Measurements from ENCODE around the gene TGDS.

The TGDS gene

GRCh38 chr13:94599877-94600276 is 3.9 kb upstream of the TGDS start:
- no peak for DNase-seq

DNA sequence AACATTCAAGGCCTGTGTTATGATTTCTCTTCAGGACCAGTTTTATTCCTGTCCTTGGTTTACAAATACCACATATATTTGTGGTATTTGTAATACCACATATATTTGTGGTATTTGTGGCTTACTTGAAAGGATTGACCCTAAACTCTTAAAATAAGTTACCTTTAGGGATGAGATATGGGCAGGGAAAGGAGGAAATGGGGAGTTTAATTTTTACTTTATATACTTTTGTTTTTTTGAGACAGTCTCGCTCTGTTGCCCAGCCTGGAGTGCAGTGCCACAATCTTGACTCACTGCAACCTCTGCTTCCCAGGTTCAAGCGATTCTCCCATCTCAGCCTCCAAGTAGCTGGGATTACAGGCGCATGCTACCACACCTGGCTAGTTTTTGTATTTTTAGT is 2.3 kb upstream of the TGDS start:
- peak; percentile 12 for DNase-seq

DNA sequence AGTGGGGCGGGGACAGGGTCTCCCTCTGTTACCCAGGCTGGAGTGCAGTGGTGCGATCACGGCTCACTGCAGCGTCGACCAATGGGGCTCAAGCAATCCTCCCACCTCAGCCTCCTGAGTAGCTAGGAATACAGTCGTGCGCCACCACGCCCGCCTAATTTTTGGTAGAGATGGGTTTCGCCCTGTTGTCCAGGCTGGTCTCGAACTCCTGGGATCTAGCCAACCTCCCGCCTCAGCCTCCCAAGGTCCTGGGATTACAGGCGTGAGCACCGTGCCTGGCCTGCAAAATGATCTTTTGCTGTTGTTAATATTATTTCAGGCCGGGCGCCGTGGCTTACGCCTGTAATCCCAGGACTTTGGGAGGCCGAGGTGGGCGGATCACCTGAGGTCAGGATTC is 621 bp upstream of the TGDS start:
- DNase-seq = no peak

DNA sequence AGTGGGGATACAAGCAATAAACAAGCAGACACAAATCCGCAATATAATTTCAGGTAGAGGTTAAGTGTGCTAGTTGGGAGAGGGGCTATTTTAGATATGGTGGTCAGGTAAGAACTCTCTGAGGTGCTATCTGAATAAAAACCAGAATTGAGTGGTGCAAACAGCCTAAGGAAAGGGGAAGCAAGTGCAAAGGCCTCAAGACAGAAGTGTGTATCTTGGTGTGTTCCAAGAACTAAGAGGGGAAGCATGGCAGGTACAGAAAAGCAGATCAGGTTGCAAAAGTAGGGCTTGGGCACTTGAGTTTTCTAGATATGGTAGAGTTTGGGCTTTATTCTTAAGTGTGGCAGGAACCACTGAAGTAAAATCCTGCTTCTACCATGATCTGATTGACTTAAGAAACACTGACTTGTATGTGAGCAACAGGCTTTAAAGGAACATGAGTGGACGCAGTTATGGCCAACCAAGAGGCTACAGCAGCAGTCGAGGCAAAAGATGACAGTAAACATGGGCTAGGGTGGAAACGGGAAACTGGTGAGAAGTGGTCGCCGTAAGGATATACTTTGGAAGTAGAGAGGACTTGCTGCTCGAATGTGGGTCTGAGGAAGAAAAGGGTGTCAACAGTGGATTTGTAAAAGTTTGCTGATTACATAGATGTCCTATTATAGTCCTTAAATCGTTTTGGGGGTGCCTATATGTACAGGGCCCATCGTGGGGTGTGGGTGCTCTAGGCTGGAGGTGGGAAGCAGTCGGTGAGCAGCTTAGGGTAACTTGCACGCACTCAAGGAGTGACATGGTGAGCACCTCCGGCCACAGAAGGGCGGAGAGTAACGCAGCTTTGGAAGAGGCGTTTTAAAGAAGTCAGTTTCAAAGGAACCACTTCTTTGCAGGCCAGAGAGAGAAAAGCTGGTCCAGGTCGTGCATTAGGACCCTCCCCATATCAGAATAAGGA is 677 bp downstream of the TGDS start:
- no peak for DNase-seq

DNA sequence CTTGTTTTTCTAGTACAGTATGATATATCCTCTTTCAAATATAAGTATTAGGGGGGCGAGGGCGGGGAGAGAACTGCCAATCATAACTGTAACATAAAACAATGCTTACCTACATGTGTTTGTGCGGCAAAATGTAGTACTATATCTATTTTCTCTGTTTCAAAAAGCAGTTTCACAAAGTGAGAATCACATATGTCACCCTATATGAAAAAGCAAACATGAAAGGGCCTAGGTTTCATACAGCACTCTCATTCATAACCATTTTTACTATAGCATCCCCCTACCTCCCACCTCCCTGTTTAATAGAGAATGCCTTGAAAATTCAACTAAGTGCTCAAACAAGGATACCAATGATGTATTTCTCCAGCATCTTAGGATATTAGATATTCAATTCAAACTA is 5.2 kb downstream of the TGDS start:
- DNase-seq = no peak

DNA sequence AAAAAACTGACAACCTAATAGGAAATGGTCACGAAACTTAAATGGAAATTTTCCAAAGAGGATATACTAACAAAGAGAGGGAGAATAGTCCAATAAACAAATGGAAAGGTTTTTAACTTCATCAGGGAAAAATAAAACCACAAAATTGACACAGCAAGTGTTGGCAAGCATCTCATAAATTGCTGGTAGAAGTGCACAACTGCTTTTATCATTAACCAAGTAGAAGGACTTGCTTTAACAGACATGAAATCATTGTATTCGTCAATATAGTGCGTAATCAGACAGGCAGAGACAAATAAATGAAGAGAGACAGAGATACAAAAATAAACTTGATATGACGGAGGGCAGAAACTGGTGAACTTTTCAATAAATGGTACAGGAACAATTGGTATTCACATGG is 7.4 kb downstream of the TGDS start:
- DNase-seq = no peak

- DNase-seq = no peak
Measured at GRCh38 chr13:94586371-94586770, 9.6 kb downstream of the TGDS start.

DNA sequence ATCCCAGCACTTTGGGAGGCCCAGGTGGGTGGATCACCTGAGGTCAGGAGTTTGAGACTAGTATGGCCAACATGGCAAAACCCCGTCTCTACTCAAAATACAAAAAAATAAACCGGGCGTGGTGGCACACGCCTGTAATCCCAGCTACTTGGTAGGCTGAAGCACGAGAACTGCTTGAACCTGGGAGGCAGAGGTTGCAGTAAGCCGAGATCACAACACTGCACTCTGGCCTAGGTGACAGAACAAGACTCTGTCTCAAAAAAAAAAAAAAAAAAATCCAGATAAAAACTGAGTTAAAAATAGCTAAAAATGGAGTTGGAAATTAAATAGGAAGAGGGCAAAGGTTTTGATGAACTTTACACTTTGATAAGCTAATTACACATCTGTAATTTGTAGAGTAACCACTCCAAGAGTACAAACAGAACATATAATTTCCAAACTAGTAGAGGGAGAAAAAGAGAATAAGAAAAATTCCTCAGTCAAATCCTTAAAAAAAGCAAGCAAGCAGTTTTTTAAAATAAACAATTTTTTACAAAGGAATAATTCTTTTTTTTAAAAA is 10.3 kb downstream of the TGDS start:
- DNase-seq = no peak

DNA sequence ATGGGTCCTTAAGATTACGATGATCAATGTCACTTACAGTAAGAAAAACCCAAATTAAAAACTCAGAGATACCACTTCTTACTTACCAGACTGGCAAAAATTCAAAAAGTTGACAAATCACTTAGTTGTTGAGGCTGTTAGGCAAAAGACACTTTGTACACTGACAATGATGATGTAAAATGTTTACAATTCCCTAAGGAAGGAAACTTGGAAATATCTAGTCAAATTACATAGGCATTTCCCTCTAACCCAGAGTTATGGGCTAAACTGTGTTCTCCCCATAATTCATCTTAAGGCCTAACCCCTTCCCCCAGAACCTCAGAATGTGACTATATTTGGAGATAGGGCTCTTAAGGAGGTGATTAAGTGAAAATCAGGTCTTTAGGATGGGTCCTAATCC is 12.0 kb downstream of the TGDS start:
- no peak for DNase-seq

DNA sequence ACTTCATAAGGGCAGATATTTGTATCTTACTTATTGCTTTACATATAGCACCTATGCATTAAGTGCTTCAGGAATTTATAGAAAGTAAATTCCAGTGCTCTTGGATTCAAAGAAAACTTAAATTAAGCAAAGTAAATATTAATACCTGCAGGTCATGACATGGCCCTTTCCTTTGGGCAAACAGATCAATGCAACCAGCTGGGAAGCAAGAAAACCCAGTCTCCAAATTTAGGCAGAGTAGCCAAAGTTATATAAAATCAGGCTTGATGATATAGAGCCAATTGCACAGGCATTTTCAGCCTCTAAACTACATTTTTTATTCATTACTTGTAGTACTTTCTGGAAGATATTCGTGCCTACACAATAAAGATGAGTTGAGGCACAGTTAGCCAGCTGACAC is 16.9 kb downstream of the TGDS start:
- no peak for DNase-seq

- DNase-seq = no peak
Measured at GRCh38 chr13:94569615-94570014, 26.3 kb downstream of the TGDS start.

GRCh38 chr13:94568443-94568842 is 27.5 kb downstream of the TGDS start:
- DNase-seq = no peak

- no peak for DNase-seq
Measured at GRCh38 chr13:94567581-94567980, 28.4 kb downstream of the TGDS start.

GRCh38 chr13:94561126-94561525 is 34.8 kb downstream of the TGDS start:
- DNase-seq = no peak

- no peak for DNase-seq
Measured at GRCh38 chr13:94560116-94560515, 35.8 kb downstream of the TGDS start.

DNA sequence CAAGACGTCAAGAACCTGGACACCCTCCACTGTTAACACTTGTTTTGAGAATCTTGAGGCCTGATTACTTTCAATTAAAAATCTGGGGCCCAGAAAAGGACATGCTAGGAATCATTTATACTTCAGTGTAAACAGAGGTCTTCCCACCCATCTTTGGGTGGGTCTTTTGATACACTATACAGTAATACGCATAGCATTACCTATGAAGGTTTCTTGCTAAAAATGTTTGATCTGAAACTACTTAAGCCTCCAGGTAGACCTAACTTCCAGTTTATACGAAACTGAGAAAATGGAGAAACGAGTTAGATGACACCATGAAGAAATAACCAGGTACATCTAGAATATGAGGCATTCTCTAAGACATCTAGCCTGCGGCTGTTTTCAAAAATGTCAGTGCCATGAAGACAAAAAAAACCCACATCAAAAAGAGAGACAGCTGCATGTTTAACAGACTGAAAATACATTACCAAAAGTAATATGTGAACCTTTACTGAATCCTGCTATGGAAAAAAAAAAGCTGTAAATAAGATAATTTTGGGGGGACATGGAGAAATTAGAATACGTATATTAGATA is 36.6 kb downstream of the TGDS start:
- no peak for DNase-seq

DNA sequence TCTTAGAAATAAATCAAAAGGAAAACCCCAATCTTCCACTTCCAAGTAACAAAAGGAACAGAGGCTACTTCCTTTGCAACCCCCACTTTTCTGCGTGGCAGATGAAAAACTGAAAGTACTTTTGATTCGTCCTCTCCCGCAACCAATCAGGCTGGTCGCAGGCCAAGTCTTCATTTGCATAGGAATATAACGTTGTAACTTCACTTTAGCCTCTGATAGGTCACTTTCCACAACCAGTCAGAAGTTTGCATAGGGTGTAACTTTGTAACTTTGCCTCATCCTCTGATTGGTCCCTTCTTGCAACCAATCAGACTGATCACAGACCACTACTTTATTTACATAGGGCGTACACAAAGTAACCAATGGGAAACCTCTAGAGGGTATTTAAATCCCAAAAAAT is 37.2 kb downstream of the TGDS start:
- no peak for DNase-seq

DNA sequence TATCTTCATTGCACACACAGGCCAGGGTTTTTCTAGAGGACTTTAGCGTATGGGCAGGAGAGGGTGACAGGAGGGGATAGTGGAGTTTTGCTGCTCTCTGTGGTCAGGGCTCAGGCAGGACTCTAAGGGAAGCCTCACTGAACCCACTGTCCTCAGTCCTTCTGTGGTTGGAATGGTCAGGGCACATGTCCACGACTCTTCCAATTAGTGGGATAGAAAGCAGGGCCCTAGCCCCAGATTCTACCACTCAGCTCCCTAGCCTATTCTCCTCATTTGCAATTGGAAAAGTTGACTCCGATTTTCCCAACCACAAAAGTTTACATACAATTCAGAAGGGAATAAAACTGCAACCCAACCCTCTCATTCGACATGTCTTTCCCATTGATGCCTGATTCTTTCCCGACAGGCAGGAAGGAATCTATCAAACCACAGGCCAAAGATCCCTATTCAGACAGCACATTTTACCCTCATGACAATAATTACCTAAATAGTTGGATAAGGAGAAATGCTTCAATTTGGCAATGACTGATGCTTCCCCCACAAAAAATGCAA is 38.2 kb downstream of the TGDS start:
- DNase-seq = peak; percentile 56

DNA sequence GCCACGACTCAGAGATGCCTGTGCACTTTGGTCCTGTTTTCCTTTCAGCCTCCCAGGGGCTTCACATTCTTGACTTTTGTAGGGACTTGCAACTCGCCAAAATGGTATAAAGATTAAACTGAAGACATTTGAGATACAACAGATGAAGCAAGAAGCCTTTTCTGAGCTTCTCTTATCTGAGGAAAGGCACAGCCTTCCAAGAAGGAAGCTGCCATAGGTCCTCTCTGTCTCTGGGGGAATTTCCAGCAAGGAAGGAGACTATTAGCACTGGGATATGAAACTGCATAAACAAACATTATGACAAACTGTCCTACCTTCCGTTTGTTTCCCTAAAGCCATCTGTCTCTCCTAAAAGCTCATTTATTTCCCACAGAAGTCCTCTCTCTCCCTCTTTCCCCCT is 39.3 kb downstream of the TGDS start:
- no peak for DNase-seq

DNA sequence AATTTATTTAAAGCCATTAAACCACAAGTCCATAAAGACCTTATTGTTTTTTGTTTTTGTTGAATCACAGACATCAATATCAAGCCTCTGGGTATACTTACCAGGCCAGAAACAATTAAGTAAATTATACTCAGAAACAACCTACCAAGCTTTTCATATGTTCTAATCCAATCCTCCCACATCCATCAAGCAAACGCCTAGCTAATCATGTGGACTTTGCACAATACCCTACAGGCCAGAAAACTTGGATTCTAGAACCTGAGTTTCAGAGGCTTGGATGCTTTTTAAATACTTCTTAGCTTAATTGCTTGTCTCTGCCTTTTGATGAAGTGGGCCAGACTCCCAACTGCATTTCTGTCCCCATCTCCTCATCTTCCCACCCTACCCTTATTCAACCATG is 39.9 kb downstream of the TGDS start:
- no peak for DNase-seq

DNA sequence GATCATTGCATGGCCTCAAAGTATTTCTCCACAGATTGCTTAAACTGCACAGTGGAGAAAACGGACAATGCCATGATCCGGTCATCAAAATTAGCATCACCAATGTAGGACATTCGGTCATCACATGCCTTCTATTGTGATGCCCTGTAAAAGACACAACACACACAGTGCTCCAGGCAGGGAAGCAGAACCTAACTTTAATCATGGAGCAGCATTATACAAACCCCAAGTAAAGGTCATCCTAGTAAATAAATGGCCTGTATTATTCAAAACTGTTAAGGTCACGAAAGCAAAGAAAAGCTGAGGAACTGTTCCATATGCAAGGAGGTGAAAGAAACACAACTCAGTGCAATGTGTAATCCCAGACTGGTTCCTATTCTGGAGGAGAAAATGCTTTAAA is 42.2 kb downstream of the TGDS start:
- no peak for DNase-seq

GRCh38 chr13:94552095-94552494 is 43.9 kb downstream of the TGDS start:
- DNase-seq = no peak

DNA sequence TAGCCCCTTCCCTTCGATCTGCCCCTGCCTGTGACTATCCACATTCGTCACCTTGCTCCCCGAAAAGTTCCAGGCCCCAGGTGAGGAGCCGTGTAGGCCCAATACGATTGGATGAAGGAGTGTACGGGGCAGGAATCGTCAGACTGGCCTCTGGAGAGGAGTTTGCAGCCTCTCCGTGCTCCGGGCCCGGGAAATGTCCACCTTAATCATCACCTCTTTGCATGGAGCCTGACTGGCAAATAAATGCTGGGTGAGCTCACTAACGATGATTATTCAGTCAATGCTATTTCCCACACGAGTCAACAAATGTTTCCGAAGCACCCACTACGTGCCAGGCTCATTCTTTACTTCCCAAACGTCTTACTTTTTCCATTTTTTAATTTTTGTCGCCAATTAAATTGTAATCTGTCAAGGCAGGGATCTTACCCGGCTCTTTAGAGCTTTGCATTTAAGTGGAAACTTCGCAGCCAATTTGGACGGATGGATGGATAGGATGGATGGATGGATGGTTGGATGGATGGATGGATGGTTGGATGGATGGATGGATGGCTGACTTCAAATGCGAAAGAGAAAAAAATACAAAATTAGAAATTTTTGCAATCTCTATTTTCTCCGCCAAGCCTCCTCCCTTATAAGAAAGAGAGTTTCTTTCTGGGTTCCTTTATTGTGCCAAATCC is 45.8 kb downstream of the TGDS start:
- peak; percentile 41 for DNase-seq
